Measurements from ENCODE around the gene PRKD1. TPM values are rescaled to one million over a fixed set of nuclear protein-coding genes. Genes with fewer than 3 reads are reported as not detected.

Gene PRKD1
- total RNA-seq, 1 experiment from 2014 or later: not detected

DNA sequence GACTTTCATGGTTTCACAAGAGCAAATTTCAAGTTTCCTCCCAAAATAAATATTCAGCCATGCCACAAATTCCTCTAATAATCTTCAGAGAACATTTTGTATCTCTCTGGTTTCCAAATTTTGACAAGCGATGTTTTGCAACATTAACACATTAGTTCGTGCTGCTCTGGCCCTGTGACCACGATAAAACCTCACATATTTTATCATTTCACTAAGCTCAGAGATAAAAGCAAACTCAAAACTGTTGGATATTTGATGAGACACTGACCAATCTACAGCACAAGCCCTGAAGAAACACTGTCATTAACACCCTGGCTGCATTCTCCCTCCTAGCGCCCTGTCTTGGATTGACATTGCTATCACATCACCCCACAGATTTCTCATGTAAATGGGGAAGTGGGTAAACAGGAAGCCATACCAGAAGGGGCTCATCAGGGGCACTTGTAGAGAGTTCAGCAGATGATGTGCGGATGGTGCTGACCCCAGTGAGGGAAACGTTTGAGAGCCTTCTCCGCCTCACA is 264.3 kb downstream of the PRKD1 start:
- no TSS peak for BruUV-seq (replicated peaks)
- DNase-seq (ENCODE audit: low read depth, low spot score): no peak
- CTCF ChIA-PET: no interaction called here

More for the DNA sequence above, 264.3 kb downstream of the PRKD1 start:
- Histone ChIP-seq H4K20me1 (ENCODE audit: insufficient read depth) (no peaks in the 10 kb centered on the region), H3K4me3 (replicated peaks in 1 of 2; ENCODE audit: low read depth in 1 of 2, low read length in 2 of 2) (no peak overlapping the region), H3K27me3 (ENCODE audit: insufficient read depth, low read length) (no peaks in the 10 kb centered on the region), H3K36me3 (ENCODE audit: control insufficient read depth in 1 of 2, insufficient read depth in 2 of 2, low read length in 2 of 2) (no peaks in the 10 kb centered on the region), H3K9me3 (ENCODE audit: control insufficient read depth in 1 of 2, insufficient read depth in 1 of 2, low read depth in 1 of 2, low read length in 2 of 2) (peaks cover 14 to 36% of the 10 kb centered on the region in 2 experiments; a peak in 2 of 4 replicates), H3K4me1 (ENCODE audit: control insufficient read depth in 1 of 2, insufficient read depth in 2 of 2, low read length in 2 of 2) (no peaks in the 10 kb centered on the region), H3K4me2 (ENCODE audit: low read length) (no peak overlapping the region), H3K9me2 (ENCODE audit: insufficient read depth) (no peaks in the 10 kb centered on the region), H2AFZ (ENCODE audit: low read depth, low read length, poor library complexity, severe bottlenecking) (no peak overlapping the region), H3K27ac (ENCODE audit: low read depth, low read length) (no peak overlapping the region), H3K9ac (ENCODE audit: low read length) (no peak overlapping the region), H3K79me2 (ENCODE audit: insufficient read depth, low read length) (no peaks in the 10 kb centered on the region)
- TF ChIP-seq EZH2phosphoT487 (IDR thresholded peaks at IDR 0.05; ENCODE audit: borderline replicate concordance) (no peak), SP1 (IDR thresholded peaks at IDR 0.05; ENCODE audit: low read depth) (no peak), ZNF274 (IDR thresholded peaks at IDR 0.05; ENCODE audit: low read depth, low read length) (no peak), ATF3 (IDR thresholded peaks at IDR 0.05) (no peak), TCF7L2 (IDR thresholded peaks at IDR 0.05; ENCODE audit: borderline replicate concordance, extremely low read depth, insufficient read depth, insufficient read length) (no peak), JUND (IDR thresholded peaks at IDR 0.05) (no peak), CEBPB (IDR thresholded peaks at IDR 0.05; ENCODE audit: low read depth) (no peak), SRF (IDR thresholded peaks at IDR 0.05; ENCODE audit: low read depth) (no peak), MAX (IDR thresholded peaks at IDR 0.05) (no peak), CBX3 (IDR thresholded peaks at IDR 0.05; ENCODE audit: low read depth) (no peak), POLR2AphosphoS5 (IDR thresholded peaks at IDR 0.05; ENCODE audit: low read depth, low read length) (no peak), POLR2A (IDR thresholded peaks at IDR 0.05; ENCODE audit: borderline replicate concordance, extremely low read depth, insufficient read depth, insufficient read length) (no peak), ZFX (IDR thresholded peaks at IDR 0.05) (no peak)
- TF ChIP-seq, protein P1, sequence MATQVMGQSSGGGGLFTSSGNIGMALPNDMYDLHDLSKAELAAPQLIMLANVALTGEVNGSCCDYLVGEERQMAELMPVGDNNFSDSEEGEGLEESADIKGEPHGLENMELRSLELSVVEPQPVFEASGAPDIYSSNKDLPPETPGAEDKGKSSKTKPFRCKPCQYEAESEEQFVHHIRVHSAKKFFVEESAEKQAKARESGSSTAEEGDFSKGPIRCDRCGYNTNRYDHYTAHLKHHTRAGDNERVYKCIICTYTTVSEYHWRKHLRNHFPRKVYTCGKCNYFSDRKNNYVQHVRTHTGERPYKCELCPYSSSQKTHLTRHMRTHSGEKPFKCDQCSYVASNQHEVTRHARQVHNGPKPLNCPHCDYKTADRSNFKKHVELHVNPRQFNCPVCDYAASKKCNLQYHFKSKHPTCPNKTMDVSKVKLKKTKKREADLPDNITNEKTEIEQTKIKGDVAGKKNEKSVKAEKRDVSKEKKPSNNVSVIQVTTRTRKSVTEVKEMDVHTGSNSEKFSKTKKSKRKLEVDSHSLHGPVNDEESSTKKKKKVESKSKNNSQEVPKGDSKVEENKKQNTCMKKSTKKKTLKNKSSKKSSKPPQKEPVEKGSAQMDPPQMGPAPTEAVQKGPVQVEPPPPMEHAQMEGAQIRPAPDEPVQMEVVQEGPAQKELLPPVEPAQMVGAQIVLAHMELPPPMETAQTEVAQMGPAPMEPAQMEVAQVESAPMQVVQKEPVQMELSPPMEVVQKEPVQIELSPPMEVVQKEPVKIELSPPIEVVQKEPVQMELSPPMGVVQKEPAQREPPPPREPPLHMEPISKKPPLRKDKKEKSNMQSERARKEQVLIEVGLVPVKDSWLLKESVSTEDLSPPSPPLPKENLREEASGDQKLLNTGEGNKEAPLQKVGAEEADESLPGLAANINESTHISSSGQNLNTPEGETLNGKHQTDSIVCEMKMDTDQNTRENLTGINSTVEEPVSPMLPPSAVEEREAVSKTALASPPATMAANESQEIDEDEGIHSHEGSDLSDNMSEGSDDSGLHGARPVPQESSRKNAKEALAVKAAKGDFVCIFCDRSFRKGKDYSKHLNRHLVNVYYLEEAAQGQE (IDR thresholded peaks at IDR 0.05; ENCODE audit: low read depth): no peak
- TF ChIP-seq, protein P2, sequence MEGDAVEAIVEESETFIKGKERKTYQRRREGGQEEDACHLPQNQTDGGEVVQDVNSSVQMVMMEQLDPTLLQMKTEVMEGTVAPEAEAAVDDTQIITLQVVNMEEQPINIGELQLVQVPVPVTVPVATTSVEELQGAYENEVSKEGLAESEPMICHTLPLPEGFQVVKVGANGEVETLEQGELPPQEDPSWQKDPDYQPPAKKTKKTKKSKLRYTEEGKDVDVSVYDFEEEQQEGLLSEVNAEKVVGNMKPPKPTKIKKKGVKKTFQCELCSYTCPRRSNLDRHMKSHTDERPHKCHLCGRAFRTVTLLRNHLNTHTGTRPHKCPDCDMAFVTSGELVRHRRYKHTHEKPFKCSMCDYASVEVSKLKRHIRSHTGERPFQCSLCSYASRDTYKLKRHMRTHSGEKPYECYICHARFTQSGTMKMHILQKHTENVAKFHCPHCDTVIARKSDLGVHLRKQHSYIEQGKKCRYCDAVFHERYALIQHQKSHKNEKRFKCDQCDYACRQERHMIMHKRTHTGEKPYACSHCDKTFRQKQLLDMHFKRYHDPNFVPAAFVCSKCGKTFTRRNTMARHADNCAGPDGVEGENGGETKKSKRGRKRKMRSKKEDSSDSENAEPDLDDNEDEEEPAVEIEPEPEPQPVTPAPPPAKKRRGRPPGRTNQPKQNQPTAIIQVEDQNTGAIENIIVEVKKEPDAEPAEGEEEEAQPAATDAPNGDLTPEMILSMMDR (IDR thresholded peaks at IDR 0.05 in 2 of 3, conservative IDR thresholded peaks at IDR 0.05 in 1 of 3; ENCODE audit: borderline replicate concordance in 1 of 3, insufficient read depth in 1 of 3, low read depth in 2 of 3, low read length in 2 of 3): no peak
- ChIA-PET POLR2A (no interaction called here), RAD21 (ENCODE audit: low non-redundant PET in 1 of 2, low total read pairs in 2 of 2, uncharacterized antibody in 2 of 2, unreplicated experiment in 2 of 2) (no interaction called here)
- ATAC-seq: no peak
- intact Hi-C loops (cut with micrococcal nuclease): no loop called here

Measured in HCT116 (cell line).